Measurements from ENCODE around the gene ELOVL5.

- TF ChIP-seq CTCF (IDR thresholded peaks at IDR 0.05; ENCODE audit: insufficient read depth, low read length, poor library complexity, severe bottlenecking), result no peak
- no peak for TF ChIP-seq EZH2phosphoT487 (conservative IDR thresholded peaks at IDR 0.05; ENCODE audit: low read length)
These were observed 98.3 kb downstream of the ELOVL5 start for GRCh38 chr6:53250176-53251032.

Data from SU-DHL-6 (cell line).